ENCODE measurements around the gene METTL2B.
"Not testable (repeated sequence)": the region's sequence is repeated elsewhere in the genome, so short reads cannot be mapped to it uniquely, and the experiment has no call there.

GRCh38 chr7:128463345-128463744 lies 13.2 kb upstream of the METTL2B start:
- TF ChIP-seq CTCF, POLR2A (IDR thresholded peaks at IDR 0.05): not testable (repeated sequence)
